ENCODE measurements around the gene ARHGDIA.

DNA sequence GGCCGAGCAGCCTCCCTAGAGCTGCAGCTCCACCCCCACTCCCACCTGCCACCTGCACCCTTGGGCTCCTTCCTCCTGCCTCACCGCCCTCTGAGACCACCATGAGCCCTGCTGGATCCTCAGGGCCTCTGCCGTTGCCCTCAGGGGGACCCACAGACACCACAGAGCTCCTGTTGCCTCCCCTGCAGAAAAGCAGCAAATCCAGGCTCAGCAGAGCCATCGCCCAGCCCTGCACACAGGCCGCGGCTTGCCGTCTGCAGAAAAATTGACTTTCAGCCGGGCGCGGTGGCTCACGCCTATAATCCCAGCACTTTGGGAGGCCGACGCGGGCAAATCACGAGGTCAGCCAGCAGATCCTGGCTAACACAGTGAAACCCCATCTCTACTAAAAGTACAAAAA, 29.3 kb downstream of the ARHGDIA start:
- TF ChIP-seq POLR2AphosphoS5 (IDR thresholded peaks at IDR 0.05; ENCODE audit: borderline replicate concordance, low read depth, low read length) (no peak), EZH2 (IDR thresholded peaks at IDR 0.05) (no peak)
